ENCODE results near the gene CYP4F3. TPM values are rescaled to one million over a fixed set of nuclear protein-coding genes. Genes with fewer than 3 reads are reported as not detected.

CYP4F3 gene
- total RNA-seq, 1 experiment from 2014 or later: 0.04 TPM

DNA sequence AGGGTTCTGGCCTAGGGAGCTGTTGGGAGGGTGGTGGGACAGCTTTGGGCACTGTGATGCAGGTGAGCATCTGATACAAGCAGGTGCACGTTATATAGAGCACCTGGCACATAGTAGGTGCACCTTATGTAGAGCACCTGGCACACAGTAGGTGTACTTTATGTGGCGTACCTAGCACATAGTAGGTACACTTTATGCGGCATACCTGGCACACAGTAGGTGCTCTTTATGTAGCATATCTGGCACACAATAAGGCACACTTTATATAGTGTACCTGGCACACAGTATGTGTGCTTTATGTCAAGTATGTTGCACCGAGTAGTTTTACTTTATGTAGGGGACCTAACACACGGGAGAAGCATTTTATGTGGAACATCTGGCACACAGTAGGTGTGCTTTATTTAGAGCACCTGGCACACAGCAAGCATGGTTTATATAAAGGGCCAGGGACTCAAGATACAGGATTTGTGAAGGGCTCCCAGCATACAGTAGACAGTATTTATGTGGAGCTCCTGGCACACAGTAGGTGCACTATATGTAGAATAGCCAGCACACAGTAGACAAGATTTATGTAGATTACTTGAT lies 30.6 kb downstream of the CYP4F3 start:
- no peak for DNase-seq (ENCODE audit: low spot score)
- H3K27ac Mint-ChIP-seq: no peak overlapping the region
- ATAC-seq: no peak
- TF ChIP-seq OVOL2 (CRISPR knock-in tag; IDR thresholded peaks at IDR 0.05; ENCODE audit: borderline replicate concordance): no peak
- TF ChIP-seq ZBTB21 (CRISPR knock-in tag; IDR thresholded peaks at IDR 0.05; ENCODE audit: borderline replicate concordance): no peak
- TF ChIP-seq CDX4 (CRISPR knock-in tag; IDR thresholded peaks at IDR 0.05; ENCODE audit: borderline replicate concordance): no peak
- TF ChIP-seq, protein P1, sequence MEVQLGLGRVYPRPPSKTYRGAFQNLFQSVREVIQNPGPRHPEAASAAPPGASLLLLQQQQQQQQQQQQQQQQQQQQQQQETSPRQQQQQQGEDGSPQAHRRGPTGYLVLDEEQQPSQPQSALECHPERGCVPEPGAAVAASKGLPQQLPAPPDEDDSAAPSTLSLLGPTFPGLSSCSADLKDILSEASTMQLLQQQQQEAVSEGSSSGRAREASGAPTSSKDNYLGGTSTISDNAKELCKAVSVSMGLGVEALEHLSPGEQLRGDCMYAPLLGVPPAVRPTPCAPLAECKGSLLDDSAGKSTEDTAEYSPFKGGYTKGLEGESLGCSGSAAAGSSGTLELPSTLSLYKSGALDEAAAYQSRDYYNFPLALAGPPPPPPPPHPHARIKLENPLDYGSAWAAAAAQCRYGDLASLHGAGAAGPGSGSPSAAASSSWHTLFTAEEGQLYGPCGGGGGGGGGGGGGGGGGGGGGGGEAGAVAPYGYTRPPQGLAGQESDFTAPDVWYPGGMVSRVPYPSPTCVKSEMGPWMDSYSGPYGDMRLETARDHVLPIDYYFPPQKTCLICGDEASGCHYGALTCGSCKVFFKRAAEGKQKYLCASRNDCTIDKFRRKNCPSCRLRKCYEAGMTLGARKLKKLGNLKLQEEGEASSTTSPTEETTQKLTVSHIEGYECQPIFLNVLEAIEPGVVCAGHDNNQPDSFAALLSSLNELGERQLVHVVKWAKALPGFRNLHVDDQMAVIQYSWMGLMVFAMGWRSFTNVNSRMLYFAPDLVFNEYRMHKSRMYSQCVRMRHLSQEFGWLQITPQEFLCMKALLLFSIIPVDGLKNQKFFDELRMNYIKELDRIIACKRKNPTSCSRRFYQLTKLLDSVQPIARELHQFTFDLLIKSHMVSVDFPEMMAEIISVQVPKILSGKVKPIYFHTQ (CRISPR knock-in tag; IDR thresholded peaks at IDR 0.05): no peak
- no peak for TF ChIP-seq HMGA2 (CRISPR knock-in tag; IDR thresholded peaks at IDR 0.05)
- TF ChIP-seq, protein P2, sequence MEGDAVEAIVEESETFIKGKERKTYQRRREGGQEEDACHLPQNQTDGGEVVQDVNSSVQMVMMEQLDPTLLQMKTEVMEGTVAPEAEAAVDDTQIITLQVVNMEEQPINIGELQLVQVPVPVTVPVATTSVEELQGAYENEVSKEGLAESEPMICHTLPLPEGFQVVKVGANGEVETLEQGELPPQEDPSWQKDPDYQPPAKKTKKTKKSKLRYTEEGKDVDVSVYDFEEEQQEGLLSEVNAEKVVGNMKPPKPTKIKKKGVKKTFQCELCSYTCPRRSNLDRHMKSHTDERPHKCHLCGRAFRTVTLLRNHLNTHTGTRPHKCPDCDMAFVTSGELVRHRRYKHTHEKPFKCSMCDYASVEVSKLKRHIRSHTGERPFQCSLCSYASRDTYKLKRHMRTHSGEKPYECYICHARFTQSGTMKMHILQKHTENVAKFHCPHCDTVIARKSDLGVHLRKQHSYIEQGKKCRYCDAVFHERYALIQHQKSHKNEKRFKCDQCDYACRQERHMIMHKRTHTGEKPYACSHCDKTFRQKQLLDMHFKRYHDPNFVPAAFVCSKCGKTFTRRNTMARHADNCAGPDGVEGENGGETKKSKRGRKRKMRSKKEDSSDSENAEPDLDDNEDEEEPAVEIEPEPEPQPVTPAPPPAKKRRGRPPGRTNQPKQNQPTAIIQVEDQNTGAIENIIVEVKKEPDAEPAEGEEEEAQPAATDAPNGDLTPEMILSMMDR (IDR thresholded peaks at IDR 0.05): no peak
- TF ChIP-seq SOX15 (CRISPR knock-in tag; IDR thresholded peaks at IDR 0.05): no peak
- ChIA-PET CTCF (no interaction called here), POLR2A (no interaction called here)
- H3K4me3 Mint-ChIP-seq: no peak overlapping the region
- H3K9me3 Mint-ChIP-seq: peaks cover 40% of the 10 kb centered on the region
- H3K27me3 Mint-ChIP-seq (ENCODE audit: low read depth): peaks cover 5% of the 10 kb centered on the region
- peaks cover 27% of the 10 kb centered on the region for H3K36me3 Mint-ChIP-seq
- H3K4me1 Mint-ChIP-seq: no peaks in the 10 kb centered on the region

GRCh38 chr19:15671891-15672579 lies 31.3 kb downstream of the CYP4F3 start:
- ChIA-PET POLR2A (no interaction called here), CTCF (no interaction called here)
- H3K9me3 Mint-ChIP-seq: peaks cover 44% of the 10 kb centered on the region
- no peaks in the 10 kb centered on the region for H3K4me1 Mint-ChIP-seq
- TF ChIP-seq ERG (CRISPR knock-in tag; IDR thresholded peaks at IDR 0.05): no peak
- TF ChIP-seq MXD4 (CRISPR knock-in tag; IDR thresholded peaks at IDR 0.05; ENCODE audit: borderline replicate concordance): no peak
- no peak for TF ChIP-seq TP53 (CRISPR knock-in tag; IDR thresholded peaks at IDR 0.05)
- TF ChIP-seq ZNF423 (CRISPR knock-in tag; IDR thresholded peaks at IDR 0.05): no peak
- TF ChIP-seq USF2 (CRISPR knock-in tag; IDR thresholded peaks at IDR 0.05): no peak
- TF ChIP-seq IRF1 (CRISPR knock-in tag; IDR thresholded peaks at IDR 0.05): no peak
- TF ChIP-seq EMX1 (CRISPR knock-in tag; IDR thresholded peaks at IDR 0.05): no peak
- peaks cover 5% of the 10 kb centered on the region for H3K27me3 Mint-ChIP-seq (ENCODE audit: low read depth)
- H3K27ac Mint-ChIP-seq: no peak overlapping the region
- no peak overlapping the region for H3K4me3 Mint-ChIP-seq
- DNase-seq (ENCODE audit: low spot score) (no peak), ATAC-seq (no peak)
- peaks cover 27% of the 10 kb centered on the region for H3K36me3 Mint-ChIP-seq
